GM10847 (cell line): ENCODE data around the gene CDR2.

Experiments
- POLR2A ChIP-seq: IDR thresholded peaks from 2 replicates; pipeline ENCODE4 v1.6.1; 2011; ENCODE audit not compliant: insufficient read length; ENCODE audit errors: extremely low read depth

The CDR2 gene

GRCh38 chr16:22322021-22322471 is 52.4 kb downstream of the CDR2 start:
- no peak for TF ChIP-seq POLR2A

GRCh38 chr16:22321340-22322001 is 52.9 kb downstream of the CDR2 start:
- no peak for TF ChIP-seq POLR2A

GRCh38 chr16:22320572-22321339 is 53.7 kb downstream of the CDR2 start:
- no peak for TF ChIP-seq POLR2A

- TF ChIP-seq POLR2A = no peak
Measured at GRCh38 chr16:22318690-22319358, 55.6 kb downstream of the CDR2 start.

- TF ChIP-seq POLR2A = no peak
Measured at GRCh38 chr16:22317625-22318024, 56.8 kb downstream of the CDR2 start.

GRCh38 chr16:22317001-22317530 is 57.4 kb downstream of the CDR2 start:
- no peak for TF ChIP-seq POLR2A

GRCh38 chr16:22316411-22316811 is 58.0 kb downstream of the CDR2 start:
- TF ChIP-seq POLR2A = no peak

GRCh38 chr16:22315979-22316378 is 58.4 kb downstream of the CDR2 start:
- TF ChIP-seq POLR2A = no peak

- no peak for TF ChIP-seq POLR2A
Measured at GRCh38 chr16:22314661-22315626, 59.5 kb downstream of the CDR2 start.

- TF ChIP-seq POLR2A = no peak
Measured at GRCh38 chr16:22313876-22314470, 60.4 kb downstream of the CDR2 start.

GRCh38 chr16:22312897-22313781 is 61.3 kb downstream of the CDR2 start:
- TF ChIP-seq POLR2A = no peak

GRCh38 chr16:22311520-22311919 is 62.9 kb downstream of the CDR2 start:
- TF ChIP-seq POLR2A = no peak

- TF ChIP-seq POLR2A = no peak
Measured at GRCh38 chr16:22308824-22309520, 65.4 kb downstream of the CDR2 start.
